ENCODE results near the gene SDK2.

DNA sequence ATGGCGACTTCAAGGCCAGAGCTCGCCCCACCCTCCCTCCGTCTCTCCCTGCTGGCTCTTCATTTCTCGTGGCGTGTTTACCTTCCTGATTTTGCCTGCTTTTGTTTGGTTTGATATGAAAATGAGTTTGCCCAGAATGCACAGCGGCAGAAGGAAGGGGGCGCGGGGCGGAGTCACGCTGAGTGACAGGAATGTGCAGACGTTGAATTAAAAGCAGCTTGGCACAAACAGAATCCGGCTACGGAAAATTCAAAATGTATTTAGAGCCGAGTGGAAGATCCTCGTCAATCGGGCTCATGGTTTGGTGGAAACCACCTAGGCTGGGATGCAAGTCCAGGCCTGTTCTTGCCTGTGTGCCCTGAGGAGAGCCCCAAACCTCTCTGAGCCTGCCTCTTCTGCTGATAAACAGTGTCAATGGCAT lies 102.7 kb downstream of the SDK2 start:
- no peak for TF ChIP-seq POLR2A (IDR thresholded peaks at IDR 0.05)
- TF ChIP-seq, protein P1, sequence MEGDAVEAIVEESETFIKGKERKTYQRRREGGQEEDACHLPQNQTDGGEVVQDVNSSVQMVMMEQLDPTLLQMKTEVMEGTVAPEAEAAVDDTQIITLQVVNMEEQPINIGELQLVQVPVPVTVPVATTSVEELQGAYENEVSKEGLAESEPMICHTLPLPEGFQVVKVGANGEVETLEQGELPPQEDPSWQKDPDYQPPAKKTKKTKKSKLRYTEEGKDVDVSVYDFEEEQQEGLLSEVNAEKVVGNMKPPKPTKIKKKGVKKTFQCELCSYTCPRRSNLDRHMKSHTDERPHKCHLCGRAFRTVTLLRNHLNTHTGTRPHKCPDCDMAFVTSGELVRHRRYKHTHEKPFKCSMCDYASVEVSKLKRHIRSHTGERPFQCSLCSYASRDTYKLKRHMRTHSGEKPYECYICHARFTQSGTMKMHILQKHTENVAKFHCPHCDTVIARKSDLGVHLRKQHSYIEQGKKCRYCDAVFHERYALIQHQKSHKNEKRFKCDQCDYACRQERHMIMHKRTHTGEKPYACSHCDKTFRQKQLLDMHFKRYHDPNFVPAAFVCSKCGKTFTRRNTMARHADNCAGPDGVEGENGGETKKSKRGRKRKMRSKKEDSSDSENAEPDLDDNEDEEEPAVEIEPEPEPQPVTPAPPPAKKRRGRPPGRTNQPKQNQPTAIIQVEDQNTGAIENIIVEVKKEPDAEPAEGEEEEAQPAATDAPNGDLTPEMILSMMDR (IDR thresholded peaks at IDR 0.05): no peak

Measured in Peyer's patch (tissue), 4 donors.